Mesodermal cell (in vitro differentiated cells): ENCODE results near the gene SLC8A1.

ENCODE experiments used
- H3K27ac ChIP-seq: 2 replicates; pipeline ENCODE4 v1.7.0; 2013; ENCODE audit warnings: mild to moderate bottlenecking, low read depth, low read length, moderate library complexity; ENCODE audit not compliant: severe bottlenecking
- H3K36me3 ChIP-seq: 2 replicates; pipeline ENCODE4 v1.7.1; 2013; ENCODE audit warnings: mild to moderate bottlenecking, low read length, moderate library complexity; ENCODE audit not compliant: control insufficient read depth, insufficient read depth
- H3K4me1 ChIP-seq: one replicate; pipeline ENCODE4 v1.7.1; 2013; ENCODE audit warnings: mild to moderate bottlenecking, low read length; ENCODE audit not compliant: insufficient read depth, control insufficient read depth, poor library complexity, severe bottlenecking
- H3K4me3 ChIP-seq: 2 replicates; pipeline ENCODE4 v1.7.0; 2013; ENCODE audit warnings: low read length, control low read depth, mild to moderate bottlenecking; ENCODE audit not compliant: insufficient read depth, poor library complexity, severe bottlenecking; ENCODE audit errors: extremely low read depth
- H3K9me3 ChIP-seq: 2 replicates; pipeline ENCODE4 v1.7.1; 2013; ENCODE audit warnings: mild to moderate bottlenecking, low read length, moderate library complexity; ENCODE audit not compliant: control insufficient read depth
- WGBS, 2 experiments: methylation state at CpG; one replicate each; pipeline ENCODE4 v1.1.5; 2013; ENCODE audit warnings: missing lambda C conversion rate in 2 of 2; ENCODE audit not compliant: insufficient coverage in 2 of 2; 5-methylcytosine and 5-hydroxymethylcytosine counted together

SLC8A1 gene

DNA sequence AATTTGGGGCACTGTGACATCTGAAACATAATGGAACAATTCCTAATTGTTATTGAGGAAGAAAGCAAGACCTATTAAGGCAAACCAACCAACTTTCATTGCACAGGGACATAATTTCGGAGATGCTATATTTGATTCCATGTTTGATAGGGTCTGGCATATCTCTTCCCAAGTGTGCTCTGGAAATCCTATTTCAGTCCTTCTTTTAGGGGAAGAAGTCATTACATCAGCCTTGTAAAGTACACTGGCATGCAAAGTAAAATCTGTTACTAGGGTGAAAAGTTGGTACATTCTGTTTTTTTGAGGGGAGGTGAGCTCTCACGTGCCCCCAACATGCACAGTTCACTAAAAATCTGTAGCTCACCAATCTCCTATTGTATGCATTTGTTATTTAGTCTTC is 172.4 kb downstream of the SLC8A1 start:
- no peaks in the 10 kb centered on the region for H3K36me3 ChIP-seq
- H3K27ac ChIP-seq: no peak overlapping the region
- no peak overlapping the region for H3K4me3 ChIP-seq
- H3K9me3 ChIP-seq: no peaks in the 10 kb centered on the region
- peaks cover 7% of the 10 kb centered on the region for H3K4me1 ChIP-seq
- WGBS, 2 experiments: 100% methylated on average over 1 of the region's 2 CpGs; no CpG with 5 or more reads in 1 of the 2 experiments

DNA sequence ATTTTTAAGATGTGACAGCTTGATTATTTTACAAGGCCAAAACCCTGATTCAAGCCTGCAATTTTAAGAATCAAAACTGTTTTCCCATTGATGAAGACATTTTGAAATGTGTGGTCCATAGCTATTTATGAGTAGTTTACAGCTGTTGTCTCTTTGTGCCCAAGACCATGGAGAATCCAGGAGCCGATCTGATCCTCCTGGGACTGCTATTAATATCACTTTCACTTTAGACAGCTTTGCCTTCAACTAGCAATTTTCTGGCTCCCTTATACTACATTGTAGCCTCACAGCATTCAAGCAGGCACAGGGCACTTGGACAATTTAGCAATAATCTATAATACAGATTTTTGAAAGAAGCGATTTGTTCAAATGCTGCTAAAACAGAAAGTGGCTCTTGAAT is 172.9 kb downstream of the SLC8A1 start:
- Histone ChIP-seq H3K27ac (no peak overlapping the region), H3K4me3 (no peak overlapping the region), H3K36me3 (no peaks in the 10 kb centered on the region), H3K9me3 (no peaks in the 10 kb centered on the region), H3K4me1 (peaks cover 7% of the 10 kb centered on the region)
- WGBS, 2 experiments: 86 to 100% methylated on average over 1 of the region's 2 CpGs

DNA sequence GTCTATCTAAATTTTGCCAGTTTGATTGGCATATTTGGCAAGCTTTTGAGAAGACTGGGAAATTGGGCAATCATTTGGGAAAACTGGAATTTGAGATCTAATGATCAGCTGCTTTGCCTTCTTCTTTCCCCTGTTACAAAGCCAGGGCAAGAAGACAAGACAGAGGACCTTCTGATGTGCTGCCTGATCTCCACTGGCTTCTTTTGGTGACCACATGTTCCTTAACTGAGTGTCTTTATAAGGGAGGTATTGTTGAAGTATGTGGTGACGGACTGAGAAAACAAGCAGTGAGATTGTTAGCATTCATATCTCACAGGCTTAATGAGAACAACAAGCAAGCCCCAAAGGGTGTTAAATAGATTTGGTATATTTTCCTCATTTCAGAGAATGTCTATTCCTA is 175.8 kb downstream of the SLC8A1 start:
- Histone ChIP-seq H3K27ac (no peak overlapping the region), H3K9me3 (no peaks in the 10 kb centered on the region), H3K36me3 (no peaks in the 10 kb centered on the region)

DNA sequence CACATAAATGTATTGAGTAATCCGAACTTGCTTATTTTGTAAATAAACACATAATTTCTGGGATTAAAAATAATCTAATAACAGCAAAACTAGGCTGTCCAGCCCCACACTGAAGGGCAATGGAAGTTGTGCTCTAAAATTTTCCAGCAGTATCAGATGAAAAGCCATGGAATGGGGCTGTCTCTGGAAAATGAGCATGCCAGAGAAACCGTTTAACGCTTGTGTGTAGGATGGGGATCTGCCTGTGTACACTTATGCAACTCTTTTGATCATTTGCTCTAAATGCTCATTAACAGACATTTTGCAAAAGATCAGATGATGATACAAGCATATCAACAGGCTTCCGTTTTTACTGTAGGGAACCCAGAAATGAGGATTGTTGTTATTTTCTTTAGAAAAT is 177.6 kb downstream of the SLC8A1 start:
- H3K27ac ChIP-seq: no peak overlapping the region
- H3K4me3 ChIP-seq: no peak overlapping the region
- H3K9me3 ChIP-seq: no peaks in the 10 kb centered on the region
- no peaks in the 10 kb centered on the region for H3K4me1 ChIP-seq
- H3K36me3 ChIP-seq: no peaks in the 10 kb centered on the region
- WGBS, 2 experiments: 94% methylated on average over 2 of the region's 4 CpGs; no CpG with 5 or more reads in 1 of the 2 experiments

More for the DNA sequence above, 175.8 kb downstream of the SLC8A1 start:
- Histone ChIP-seq H3K4me3 (no peak overlapping the region), H3K4me1 (no peaks in the 10 kb centered on the region)
- WGBS, 2 experiments: 80 to 90% methylated on average over 1 of the region's 1 CpG

DNA sequence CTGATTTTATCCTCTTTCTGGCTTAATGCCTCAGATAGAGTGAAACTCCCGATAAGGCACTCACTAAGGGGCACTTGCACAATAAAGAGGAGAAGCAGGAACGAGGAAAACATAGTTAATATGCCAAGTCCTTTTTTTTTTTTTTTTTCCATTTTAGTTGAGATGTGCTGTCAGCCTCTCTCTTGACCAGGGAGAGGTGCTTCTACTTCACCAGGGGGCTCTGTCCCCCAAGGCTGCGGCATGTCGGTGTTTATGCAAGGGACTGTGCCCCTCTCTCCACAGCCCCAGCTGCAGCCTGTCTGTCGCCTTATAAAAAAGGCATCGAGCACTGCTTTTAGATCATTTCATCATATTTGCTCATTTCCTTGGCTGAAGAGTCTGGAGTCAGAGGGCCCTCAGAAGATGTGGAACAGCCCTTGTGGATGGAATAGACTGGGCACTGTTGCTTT is 178.1 kb downstream of the SLC8A1 start:
- 86 to 87% methylated on average over 2 to 4 of the region's 6 CpGs for WGBS, 2 experiments
- no peaks in the 10 kb centered on the region for H3K4me1 ChIP-seq
- H3K36me3 ChIP-seq: no peaks in the 10 kb centered on the region
- no peaks in the 10 kb centered on the region for H3K9me3 ChIP-seq
- H3K27ac ChIP-seq: no peak overlapping the region
- no peak overlapping the region for H3K4me3 ChIP-seq

DNA sequence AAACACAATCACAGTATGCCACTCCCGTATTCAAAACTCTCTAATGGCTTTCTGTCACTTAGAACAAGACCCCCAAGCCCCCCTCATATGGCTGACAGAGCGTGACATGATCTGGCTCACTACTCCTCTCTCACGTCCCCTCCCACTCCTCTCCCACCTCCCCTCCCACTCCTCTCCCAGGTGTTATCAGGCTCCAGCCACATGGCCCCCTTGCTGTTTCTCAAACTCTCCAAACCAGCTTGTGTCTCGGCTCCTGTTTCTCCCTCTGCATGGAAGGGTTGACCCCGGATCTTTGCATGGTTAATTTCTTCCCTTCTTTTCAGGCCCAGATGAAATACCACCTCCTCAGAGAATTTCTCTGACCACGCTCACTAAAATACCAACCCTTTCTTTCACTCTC is 180.8 kb downstream of the SLC8A1 start:
- Histone ChIP-seq H3K4me3 (no peak overlapping the region), H3K27ac (no peak overlapping the region), H3K9me3 (no peaks in the 10 kb centered on the region), H3K36me3 (no peaks in the 10 kb centered on the region), H3K4me1 (peaks cover 3% of the 10 kb centered on the region)
- 68 to 83% methylated on average over 5 to 6 of the region's 6 CpGs for WGBS, 2 experiments

DNA sequence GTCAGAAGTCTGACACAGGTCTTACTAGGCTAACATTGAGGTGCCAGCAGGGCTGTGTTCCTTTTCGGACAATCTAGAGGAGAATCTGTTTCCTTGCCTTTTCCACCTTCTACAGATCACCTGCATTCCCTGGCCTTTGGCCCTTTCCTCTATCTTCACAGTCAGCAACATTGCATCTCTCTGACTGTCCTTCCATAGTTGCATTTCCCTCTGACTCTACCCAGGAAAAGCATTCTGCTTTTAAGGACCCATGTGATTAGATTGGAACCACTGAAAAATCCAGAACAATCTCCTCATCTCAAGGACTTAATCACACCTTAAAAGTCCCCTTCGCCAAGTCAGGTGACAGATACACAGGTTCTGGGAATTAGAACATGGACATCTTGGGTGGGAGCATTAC is 181.5 kb downstream of the SLC8A1 start:
- Histone ChIP-seq H3K4me1 (peaks cover 3% of the 10 kb centered on the region), H3K9me3 (no peaks in the 10 kb centered on the region), H3K36me3 (no peaks in the 10 kb centered on the region), H3K4me3 (no peak overlapping the region), H3K27ac (no peak overlapping the region)
- 85 to 93% methylated on average over 1 of the region's 2 CpGs for WGBS, 2 experiments

DNA sequence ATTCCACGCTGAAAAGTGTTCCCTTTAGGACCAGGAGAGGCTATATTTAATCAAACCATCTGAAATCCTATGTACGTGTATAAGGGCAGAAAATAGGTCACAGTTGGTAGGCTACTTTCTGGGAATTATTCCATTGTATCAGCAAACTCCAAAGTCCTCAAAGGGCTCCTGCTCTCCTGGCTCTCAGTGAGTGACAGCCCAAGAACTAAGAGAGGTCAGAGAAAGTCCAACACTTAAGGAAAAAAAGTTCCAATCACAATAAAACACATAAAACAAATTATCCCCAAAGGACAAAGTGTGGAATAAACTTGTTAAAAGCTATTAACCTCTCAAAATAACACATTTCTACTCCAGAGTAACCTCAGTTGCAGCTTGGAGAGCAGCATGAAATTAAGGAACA is 183.3 kb downstream of the SLC8A1 start:
- Histone ChIP-seq H3K4me3 (no peak overlapping the region), H3K4me1 (peaks cover 3% of the 10 kb centered on the region), H3K36me3 (no peaks in the 10 kb centered on the region), H3K9me3 (no peaks in the 10 kb centered on the region), H3K27ac (no peak overlapping the region)
- WGBS, 2 experiments: 100% methylated on average over 1 of the region's 2 CpGs; no CpG with 5 or more reads in 1 of the 2 experiments

DNA sequence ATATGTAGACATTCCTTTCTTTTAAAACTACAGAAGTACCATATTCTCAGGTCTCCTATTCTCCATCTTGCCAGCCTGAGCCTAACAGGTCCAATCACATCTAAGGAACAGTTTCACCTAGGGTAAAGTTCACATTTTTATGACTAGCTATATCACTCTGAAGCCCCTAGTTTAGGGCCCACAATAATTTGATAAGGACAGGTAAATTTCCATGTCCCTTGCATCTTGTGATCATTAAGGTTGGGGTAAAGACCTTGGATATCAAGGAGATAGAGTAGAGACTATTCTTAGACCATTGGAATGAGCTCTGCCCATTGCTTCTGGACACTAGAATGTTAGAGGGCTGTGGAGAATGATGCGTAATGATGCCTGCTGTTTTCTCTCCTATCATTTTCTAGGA is 185.7 kb downstream of the SLC8A1 start:
- peaks cover 3% of the 10 kb centered on the region for H3K4me1 ChIP-seq
- H3K36me3 ChIP-seq: no peaks in the 10 kb centered on the region
- 100% methylated on average over 1 of the region's 1 CpG; no CpG with 5 or more reads in 1 of the 2 experiments for WGBS, 2 experiments

DNA sequence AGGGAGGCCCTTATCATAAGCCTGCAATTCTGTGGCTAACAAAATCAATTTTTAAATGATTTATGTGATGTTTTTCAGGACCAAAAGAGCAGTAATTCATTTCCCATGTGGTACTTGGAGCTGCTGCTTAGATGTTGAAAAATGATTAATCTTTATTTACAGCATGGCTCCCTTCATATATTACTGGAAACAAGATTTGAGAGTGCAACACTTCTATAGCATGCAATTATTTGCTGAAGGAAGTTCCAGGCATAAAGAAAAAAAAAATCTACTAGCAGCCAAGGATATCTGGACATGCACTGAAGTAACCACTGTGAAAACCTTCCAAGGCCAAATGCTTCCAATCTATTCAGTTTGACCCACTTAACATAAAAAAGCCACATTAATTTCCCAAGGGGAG is 186.3 kb downstream of the SLC8A1 start:
- peaks cover 3% of the 10 kb centered on the region for H3K4me1 ChIP-seq
- no peak overlapping the region for H3K4me3 ChIP-seq
- H3K36me3 ChIP-seq: no peaks in the 10 kb centered on the region
- H3K9me3 ChIP-seq: no peaks in the 10 kb centered on the region
- no peak overlapping the region for H3K27ac ChIP-seq

More for the DNA sequence above, 185.7 kb downstream of the SLC8A1 start:
- Histone ChIP-seq H3K4me3 (no peak overlapping the region), H3K27ac (no peak overlapping the region), H3K9me3 (no peaks in the 10 kb centered on the region)

DNA sequence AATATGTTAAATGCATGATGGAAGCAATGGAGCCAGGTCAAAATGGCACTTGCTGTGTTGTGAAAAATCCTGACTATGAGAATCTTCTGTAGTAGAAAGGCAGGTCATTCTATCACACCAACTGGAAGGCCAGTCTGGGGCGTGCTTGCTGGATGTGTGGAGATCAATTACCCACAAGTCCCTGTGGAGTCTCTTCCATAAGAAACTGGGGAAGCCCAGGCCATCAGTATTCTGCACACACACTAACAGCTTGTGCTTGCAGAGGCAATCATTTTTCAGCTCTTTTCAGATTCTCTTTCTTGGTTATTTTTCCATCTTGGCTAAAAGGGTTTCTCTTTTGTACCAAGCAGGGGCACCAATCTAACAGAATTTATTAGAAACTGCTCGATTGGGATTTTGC is 190.8 kb downstream of the SLC8A1 start:
- no peaks in the 10 kb centered on the region for H3K4me1 ChIP-seq
- H3K9me3 ChIP-seq: no peaks in the 10 kb centered on the region
- H3K4me3 ChIP-seq: no peak overlapping the region
- 40 to 92% methylated on average over 1 to 2 of the region's 2 CpGs for WGBS, 2 experiments
- H3K36me3 ChIP-seq: no peaks in the 10 kb centered on the region
- no peak overlapping the region for H3K27ac ChIP-seq
